ENCODE results near the gene AGBL4. TPM values are rescaled to one million over a fixed set of nuclear protein-coding genes. Genes with fewer than 3 reads are reported as not detected.

The AGBL4 gene
- total and polyA plus RNA-seq, 7 donors, result 0.01 to 0.05 TPM; not detected in 5

DNA sequence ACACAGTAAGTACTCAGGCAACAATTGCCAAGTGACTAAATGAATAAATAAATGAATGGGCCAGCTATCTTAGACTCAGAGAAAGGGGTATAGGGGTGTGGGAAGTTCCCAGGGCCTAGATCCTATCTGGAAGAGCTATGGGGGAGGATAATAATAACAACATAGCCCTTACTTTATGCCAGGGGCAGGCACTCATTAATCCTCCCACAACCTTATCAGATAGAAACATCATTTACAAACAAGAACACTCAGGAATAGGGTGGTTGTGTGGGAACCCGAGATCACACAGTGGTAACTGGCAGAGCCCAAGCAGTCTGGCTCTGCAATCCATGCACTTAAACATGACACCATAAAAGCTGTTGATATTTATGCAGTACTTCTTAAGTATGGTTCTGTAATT is 1423.6 kb downstream of the AGBL4 start:
- H3K9me3 ChIP-seq, result no peaks in the 10 kb centered on the region
- H3K27me3 ChIP-seq (ENCODE audit: insufficient read depth in 3 of 3, low read length in 2 of 3), result peaks cover 0 to 5% (median 0%) of the 10 kb centered on the region in 3 donors
- H3K27ac ChIP-seq, result no peak overlapping the region
- H3K4me1 ChIP-seq, result no peaks in the 10 kb centered on the region
- TF ChIP-seq, protein P1, sequence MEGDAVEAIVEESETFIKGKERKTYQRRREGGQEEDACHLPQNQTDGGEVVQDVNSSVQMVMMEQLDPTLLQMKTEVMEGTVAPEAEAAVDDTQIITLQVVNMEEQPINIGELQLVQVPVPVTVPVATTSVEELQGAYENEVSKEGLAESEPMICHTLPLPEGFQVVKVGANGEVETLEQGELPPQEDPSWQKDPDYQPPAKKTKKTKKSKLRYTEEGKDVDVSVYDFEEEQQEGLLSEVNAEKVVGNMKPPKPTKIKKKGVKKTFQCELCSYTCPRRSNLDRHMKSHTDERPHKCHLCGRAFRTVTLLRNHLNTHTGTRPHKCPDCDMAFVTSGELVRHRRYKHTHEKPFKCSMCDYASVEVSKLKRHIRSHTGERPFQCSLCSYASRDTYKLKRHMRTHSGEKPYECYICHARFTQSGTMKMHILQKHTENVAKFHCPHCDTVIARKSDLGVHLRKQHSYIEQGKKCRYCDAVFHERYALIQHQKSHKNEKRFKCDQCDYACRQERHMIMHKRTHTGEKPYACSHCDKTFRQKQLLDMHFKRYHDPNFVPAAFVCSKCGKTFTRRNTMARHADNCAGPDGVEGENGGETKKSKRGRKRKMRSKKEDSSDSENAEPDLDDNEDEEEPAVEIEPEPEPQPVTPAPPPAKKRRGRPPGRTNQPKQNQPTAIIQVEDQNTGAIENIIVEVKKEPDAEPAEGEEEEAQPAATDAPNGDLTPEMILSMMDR (IDR thresholded peaks at IDR 0.05), result no peak
- H3K4me3 ChIP-seq, result no peak overlapping the region
- no peaks in the 10 kb centered on the region for H3K36me3 ChIP-seq (ENCODE audit: insufficient read depth in 1 of 2, low read depth in 1 of 2)
- DNase-seq (no peak), ATAC-seq (no peak)
- intact Hi-C loops (cut with DNase I), result no loop called here
- WGBS, 3 donors, result 58 to 67% (median 65%) methylated on average over 1 of the region's 1 CpG

DNA sequence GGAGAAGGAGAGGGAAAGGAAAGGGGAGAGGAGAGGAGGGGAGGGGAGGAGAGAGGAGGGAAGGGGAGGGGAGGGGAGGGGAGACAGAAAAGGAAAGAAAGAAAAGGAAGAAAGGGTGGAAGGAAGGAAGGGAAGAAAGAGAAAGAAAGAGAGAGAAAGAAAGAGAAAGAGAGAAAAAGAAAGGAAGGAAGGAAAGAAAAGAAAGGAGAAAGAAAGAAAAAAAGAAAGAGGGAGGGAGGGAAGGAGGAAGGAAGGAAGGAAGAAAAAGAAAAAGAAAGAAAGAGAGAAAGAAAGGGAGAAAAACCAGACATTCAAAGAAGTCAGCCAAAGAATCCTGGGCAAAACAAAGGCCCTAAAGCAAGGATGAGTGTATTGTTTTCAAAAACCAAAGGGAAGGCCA is 1426.1 kb downstream of the AGBL4 start:
- Histone ChIP-seq H3K4me1 (no peaks in the 10 kb centered on the region), H3K36me3 (ENCODE audit: insufficient read depth in 1 of 2, low read depth in 1 of 2) (no peaks in the 10 kb centered on the region), H3K27ac (no peak overlapping the region), H3K27me3 (ENCODE audit: insufficient read depth in 3 of 3, low read length in 2 of 3) (peaks cover 0 to 5% (median 0%) of the 10 kb centered on the region in 3 donors), H3K4me3 (no peak overlapping the region), H3K9me3 (no peaks in the 10 kb centered on the region)
- ATAC-seq (no peak), DNase-seq (no peak)
- TF ChIP-seq, protein P1 (IDR thresholded peaks at IDR 0.05), result no peak
- intact Hi-C loops (cut with DNase I), result no loop called here

- ATAC-seq (no peak), DNase-seq (no peak)
- WGBS, 3 donors, result 69 to 71% (median 70%) methylated on average over 2 of the region's 2 CpGs
- no peaks in the 10 kb centered on the region for H3K36me3 ChIP-seq (ENCODE audit: insufficient read depth in 1 of 2, low read depth in 1 of 2)
- TF ChIP-seq, protein P1 (IDR thresholded peaks at IDR 0.05), result no peak
- H3K27ac ChIP-seq, result no peak overlapping the region
- H3K4me1 ChIP-seq, result no peaks in the 10 kb centered on the region
- no peak overlapping the region for H3K4me3 ChIP-seq
- H3K27me3 ChIP-seq (ENCODE audit: insufficient read depth in 3 of 3, low read length in 2 of 3), result peaks cover 0 to 5% (median 0%) of the 10 kb centered on the region in 3 donors
- intact Hi-C loops (cut with DNase I), result no loop called here
- no peaks in the 10 kb centered on the region for H3K9me3 ChIP-seq
Observed at GRCh38 chr1:48596046-48596445, 1427.7 kb downstream of the AGBL4 start.

DNA sequence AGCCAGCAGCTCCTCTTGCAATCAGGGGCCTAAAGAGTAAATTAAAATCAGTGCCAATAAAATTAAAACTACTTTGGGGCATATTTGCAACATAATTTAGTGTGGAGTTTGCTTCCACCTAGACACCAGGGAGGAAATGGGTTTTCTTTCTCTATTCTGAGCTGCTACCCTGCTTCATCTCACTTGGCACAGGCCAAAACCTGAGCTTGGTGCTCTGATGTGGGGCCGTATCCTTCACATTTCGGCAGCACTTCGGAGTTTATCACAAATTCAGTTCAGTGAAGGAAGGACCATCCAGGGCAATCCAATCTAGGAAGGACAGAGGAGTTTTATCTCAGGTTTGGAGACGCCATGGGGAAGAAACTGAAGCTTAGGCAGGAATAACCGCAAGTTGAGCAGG is 1428.1 kb downstream of the AGBL4 start:
- 84 to 87% (median 85%) methylated on average over 5 of the region's 5 CpGs for WGBS, 3 donors
- Histone ChIP-seq H3K4me3 (no peak overlapping the region), H3K36me3 (ENCODE audit: insufficient read depth in 1 of 2, low read depth in 1 of 2) (no peaks in the 10 kb centered on the region), H3K4me1 (no peaks in the 10 kb centered on the region), H3K27me3 (ENCODE audit: insufficient read depth in 3 of 3, low read length in 2 of 3) (peaks cover 0 to 5% (median 0%) of the 10 kb centered on the region in 3 donors), H3K9me3 (no peaks in the 10 kb centered on the region), H3K27ac (no peak overlapping the region)
- TF ChIP-seq, protein P1 (IDR thresholded peaks at IDR 0.05), result no peak
- ATAC-seq (no peak), DNase-seq (no peak)
- intact Hi-C loops (cut with DNase I), result no loop called here

GRCh38 chr1:48592330-48592729 is 1431.4 kb downstream of the AGBL4 start:
- TF ChIP-seq, protein P1 (IDR thresholded peaks at IDR 0.05), result no peak
- 47 to 75% (median 63%) methylated on average over 1 of the region's 1 CpG for WGBS, 3 donors
- intact Hi-C loops (cut with DNase I), result no loop called here
- Histone ChIP-seq H3K4me1 (no peaks in the 10 kb centered on the region), H3K9me3 (no peaks in the 10 kb centered on the region), H3K27ac (no peak overlapping the region), H3K27me3 (ENCODE audit: insufficient read depth in 3 of 3, low read length in 2 of 3) (no peaks in the 10 kb centered on the region), H3K36me3 (ENCODE audit: insufficient read depth in 1 of 2, low read depth in 1 of 2) (no peaks in the 10 kb centered on the region), H3K4me3 (no peak overlapping the region)
- DNase-seq (no peak), ATAC-seq (no peak)

Measured in psoas muscle (tissue), 8 donors.